Measurements from ENCODE around the gene TMPRSS7. TPM values are rescaled to one million over a fixed set of nuclear protein-coding genes. Genes with fewer than 3 reads are reported as not detected.

TMPRSS7 gene
- total RNA-seq, 4 donors from 2014 or later = not detected

GRCh38 chr3:112109322-112109721 lies 74.8 kb downstream of the TMPRSS7 start:
- no peaks in the 10 kb centered on the region for H3K4me1 ChIP-seq
- H3K36me3 ChIP-seq = no peaks in the 10 kb centered on the region
- no peak for TF ChIP-seq POLR2A (IDR thresholded peaks at IDR 0.05)
- TF ChIP-seq, protein P1, sequence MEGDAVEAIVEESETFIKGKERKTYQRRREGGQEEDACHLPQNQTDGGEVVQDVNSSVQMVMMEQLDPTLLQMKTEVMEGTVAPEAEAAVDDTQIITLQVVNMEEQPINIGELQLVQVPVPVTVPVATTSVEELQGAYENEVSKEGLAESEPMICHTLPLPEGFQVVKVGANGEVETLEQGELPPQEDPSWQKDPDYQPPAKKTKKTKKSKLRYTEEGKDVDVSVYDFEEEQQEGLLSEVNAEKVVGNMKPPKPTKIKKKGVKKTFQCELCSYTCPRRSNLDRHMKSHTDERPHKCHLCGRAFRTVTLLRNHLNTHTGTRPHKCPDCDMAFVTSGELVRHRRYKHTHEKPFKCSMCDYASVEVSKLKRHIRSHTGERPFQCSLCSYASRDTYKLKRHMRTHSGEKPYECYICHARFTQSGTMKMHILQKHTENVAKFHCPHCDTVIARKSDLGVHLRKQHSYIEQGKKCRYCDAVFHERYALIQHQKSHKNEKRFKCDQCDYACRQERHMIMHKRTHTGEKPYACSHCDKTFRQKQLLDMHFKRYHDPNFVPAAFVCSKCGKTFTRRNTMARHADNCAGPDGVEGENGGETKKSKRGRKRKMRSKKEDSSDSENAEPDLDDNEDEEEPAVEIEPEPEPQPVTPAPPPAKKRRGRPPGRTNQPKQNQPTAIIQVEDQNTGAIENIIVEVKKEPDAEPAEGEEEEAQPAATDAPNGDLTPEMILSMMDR (IDR thresholded peaks at IDR 0.05) = no peak
- H3K4me3 ChIP-seq = no peak overlapping the region
- H3K27me3 ChIP-seq = no peaks in the 10 kb centered on the region
- no peak for DNase-seq
- intact Hi-C loops (cut with DNase I; ENCODE audit: low total_unique reads) = no loop called here
- H3K27ac ChIP-seq = no peak overlapping the region
- H3K9me3 ChIP-seq = no peaks in the 10 kb centered on the region

DNA sequence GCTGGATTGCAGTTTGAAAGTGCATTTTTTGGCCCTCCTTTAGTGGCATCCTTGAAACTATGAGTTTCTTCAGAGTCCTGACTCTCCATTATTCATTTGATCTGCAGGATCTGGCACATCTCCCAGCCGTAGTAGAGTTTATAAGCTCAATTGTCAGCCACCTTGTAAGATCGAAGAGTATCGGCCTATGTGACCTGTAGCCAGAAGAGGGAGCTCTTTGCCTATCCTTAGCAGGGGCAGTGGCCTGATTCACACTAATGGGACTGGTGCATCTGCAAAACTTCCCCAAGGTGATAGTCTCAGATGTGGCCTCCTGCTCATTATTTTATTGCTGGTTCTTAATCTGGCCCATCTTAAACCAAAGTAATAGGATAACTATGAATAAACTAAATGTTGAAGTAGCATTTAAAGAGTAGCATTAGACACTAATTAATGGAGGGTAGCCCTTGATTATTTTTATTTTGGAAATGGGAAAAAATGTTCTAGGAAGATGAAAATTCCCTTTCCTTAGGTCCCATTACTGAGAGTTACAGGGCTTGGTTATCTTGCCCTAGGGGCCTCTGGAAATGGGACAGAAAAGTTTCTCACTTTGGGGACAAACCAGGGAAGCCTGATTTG lies 77.4 kb downstream of the TMPRSS7 start:
- H3K27ac ChIP-seq = no peak overlapping the region
- no peaks in the 10 kb centered on the region for H3K9me3 ChIP-seq
- H3K27me3 ChIP-seq = no peaks in the 10 kb centered on the region
- no peak for DNase-seq
- no peaks in the 10 kb centered on the region for H3K4me1 ChIP-seq
- H3K36me3 ChIP-seq = no peaks in the 10 kb centered on the region
- TF ChIP-seq, protein P1 (IDR thresholded peaks at IDR 0.05) = peak in 3 of 4 experiments; percentile 21 to 35 (median 21)
- TF ChIP-seq POLR2A (IDR thresholded peaks at IDR 0.05) = no peak
- intact Hi-C loops (cut with DNase I; ENCODE audit: low total_unique reads) = no loop called here
- no peak overlapping the region for H3K4me3 ChIP-seq

GRCh38 chr3:112114576-112115160 lies 80.1 kb downstream of the TMPRSS7 start:
- DNase-seq = no peak
- no peak overlapping the region for H3K27ac ChIP-seq
- no peaks in the 10 kb centered on the region for H3K9me3 ChIP-seq
- no peaks in the 10 kb centered on the region for H3K36me3 ChIP-seq
- no peaks in the 10 kb centered on the region for H3K27me3 ChIP-seq
- H3K4me3 ChIP-seq = no peak overlapping the region
- no peaks in the 10 kb centered on the region for H3K4me1 ChIP-seq
- TF ChIP-seq POLR2A (IDR thresholded peaks at IDR 0.05) = no peak
- TF ChIP-seq, protein P1 (IDR thresholded peaks at IDR 0.05) = no peak
- intact Hi-C loops (cut with DNase I; ENCODE audit: low total_unique reads) = no loop called here

GRCh38 chr3:112115161-112115739 lies 80.7 kb downstream of the TMPRSS7 start:
- no peaks in the 10 kb centered on the region for H3K36me3 ChIP-seq
- no peak overlapping the region for H3K4me3 ChIP-seq
- no peaks in the 10 kb centered on the region for H3K9me3 ChIP-seq
- no peaks in the 10 kb centered on the region for H3K27me3 ChIP-seq
- intact Hi-C loops (cut with DNase I; ENCODE audit: low total_unique reads) = no loop called here
- DNase-seq = no peak
- no peak overlapping the region for H3K27ac ChIP-seq
- H3K4me1 ChIP-seq = no peaks in the 10 kb centered on the region
- TF ChIP-seq, protein P1 (IDR thresholded peaks at IDR 0.05) = no peak
- TF ChIP-seq POLR2A (IDR thresholded peaks at IDR 0.05) = no peak

- Histone ChIP-seq H3K27me3 (no peaks in the 10 kb centered on the region), H3K27ac (no peak overlapping the region), H3K9me3 (no peaks in the 10 kb centered on the region), H3K36me3 (no peaks in the 10 kb centered on the region), H3K4me1 (no peaks in the 10 kb centered on the region), H3K4me3 (no peak overlapping the region)
- no peak for DNase-seq
- no peak for TF ChIP-seq POLR2A (IDR thresholded peaks at IDR 0.05)
- TF ChIP-seq, protein P1 (IDR thresholded peaks at IDR 0.05) = no peak
- intact Hi-C loops (cut with DNase I; ENCODE audit: low total_unique reads) = no loop called here
Observed at GRCh38 chr3:112115806-112116383, 81.4 kb downstream of the TMPRSS7 start.

All from uterus (tissue), 4 donors.